HL-60 (cell line): ENCODE measurements around the gene PDE1C.

ENCODE experiments used
- DNase-seq, 2 experiments: peaks; one replicate each; pipeline ENCODE4 v3.0.0-alpha.2; 2010 to 2020; ENCODE audit warnings: low read depth in 1 of 2, low spot score in 1 of 2
- H3K27ac ChIP-seq: fragments of 250-450 bp; sonication (Bioruptor Pico); replicated peaks from 2 replicates; pipeline ENCODE4 v1.5.1; 2020; ENCODE audit warnings: mild to moderate bottlenecking, moderate library complexity
- H3K27me3 ChIP-seq: fragments of 250-450 bp; sonication (Bioruptor Pico); 2 replicates; pipeline ENCODE4 v1.5.1; 2021; ENCODE audit warnings: mild to moderate bottlenecking, moderate library complexity; ENCODE audit not compliant: insufficient read depth, poor library complexity, severe bottlenecking
- H3K4me3 ChIP-seq: replicated peaks from 2 replicates; pipeline ENCODE4 v1.5.1; 2011; ENCODE audit warnings: mild to moderate bottlenecking, control low read depth, low read length; ENCODE audit not compliant: insufficient read depth
- CTCF ChIP-seq: IDR thresholded peaks from one replicate; pipeline ENCODE4 v1.5.1; 2011; ENCODE audit warnings: low read length, control low read depth, inconsistent platforms; ENCODE audit not compliant: insufficient read depth
- GABPA ChIP-seq: IDR thresholded peaks from 2 replicates; pipeline ENCODE4 v1.6.1; 2012; ENCODE audit warnings: low read depth
- POLR2AphosphoS5 ChIP-seq: IDR thresholded peaks from 2 replicates; pipeline ENCODE4 v1.6.1; 2012; ENCODE audit warnings: low read depth
- REST ChIP-seq: IDR thresholded peaks from 2 replicates; pipeline ENCODE4 v1.6.1; 2012; ENCODE audit warnings: low read depth; ENCODE audit not compliant: insufficient replicate concordance
- SPI1 ChIP-seq: IDR thresholded peaks from 2 replicates; pipeline ENCODE4 v1.6.1; 2012; ENCODE audit warnings: low read depth, mild to moderate bottlenecking, borderline replicate concordance

Gene PDE1C

GRCh38 chr7:32059289-32060011 lies 10.8 kb downstream of the PDE1C start:
- DNase-seq: no peak
- Histone ChIP-seq H3K4me3 (no peak overlapping the region), H3K27me3 (peaks cover 6% of the 10 kb centered on the region), H3K27ac (no peak overlapping the region)
- TF ChIP-seq POLR2AphosphoS5: no peak
- no peak for TF ChIP-seq REST
- no peak for TF ChIP-seq SPI1
- no peak for TF ChIP-seq GABPA

- Histone ChIP-seq H3K4me3 (no peak overlapping the region), H3K27me3 (peaks cover 3% of the 10 kb centered on the region), H3K27ac (no peak overlapping the region)
- TF ChIP-seq POLR2AphosphoS5: no peak
- no peak for DNase-seq
These were observed 12.2 kb downstream of the PDE1C start for GRCh38 chr7:32058002-32058401.

GRCh38 chr7:32056767-32057166 lies 13.4 kb downstream of the PDE1C start:
- no peak for DNase-seq
- H3K4me3 ChIP-seq: no peak overlapping the region
- H3K27ac ChIP-seq: no peak overlapping the region
- TF ChIP-seq CTCF: no peak
- no peak for TF ChIP-seq SPI1
- no peak for TF ChIP-seq GABPA
- no peak for TF ChIP-seq REST
- no peak for TF ChIP-seq POLR2AphosphoS5
- no peaks in the 10 kb centered on the region for H3K27me3 ChIP-seq

GRCh38 chr7:32053204-32053603 lies 17.0 kb downstream of the PDE1C start:
- H3K4me3 ChIP-seq: no peak overlapping the region
- TF ChIP-seq POLR2AphosphoS5 (no peak), CTCF (no peak), SPI1 (no peak)
- no peak for DNase-seq
- H3K27ac ChIP-seq: no peak overlapping the region
- H3K27me3 ChIP-seq: no peaks in the 10 kb centered on the region

GRCh38 chr7:32051128-32051527 lies 19.1 kb downstream of the PDE1C start:
- H3K4me3 ChIP-seq: no peak overlapping the region
- DNase-seq: no peak
- no peaks in the 10 kb centered on the region for H3K27me3 ChIP-seq
- TF ChIP-seq POLR2AphosphoS5 (no peak), REST (no peak), SPI1 (no peak), GABPA (no peak), CTCF (no peak)
- no peak overlapping the region for H3K27ac ChIP-seq
